Measurements from ENCODE around the gene RNF20. TPM values are rescaled to one million over a fixed set of nuclear protein-coding genes. Genes with fewer than 3 reads are reported as not detected.
A peak's percentile ranks its signal among the peaks of the same experiment; 100 is the strongest.

The RNF20 gene
- total RNA-seq (2014; rRNA removed; shearing (Covaris generic)) = 31.7 and 37.1 TPM in 2 replicates

- peak within 1 kb of the TSS; percentile 51 for H3K4me3 ChIP-seq
- no peaks in the 10 kb centered on the region for H3K9me3 ChIP-seq (replicated peaks)
- peaks cover 31% of the 10 kb centered on the region for H3K36me3 ChIP-seq
- H3K4me1 ChIP-seq (replicated peaks) = peaks cover 23% of the 10 kb centered on the region
- peak; percentile 99 for DNase-seq (ENCODE audit: low read depth in 1 of 2, low spot score in 2 of 2)
- no peaks in the 10 kb centered on the region for H3K27me3 ChIP-seq (replicated peaks)
- peak within 1 kb of the TSS; percentile 93 for H3K27ac ChIP-seq
These were observed at the start of gene RNF20 for GRCh38 chr9:101533334-101534204. TSS of gene RNF20 (plus strand) at chr9:101533853. CDS start at chr9:101535424, 1,571 bp downstream.

GRCh38 chr9:101484046-101484445 lies 49.6 kb upstream of the RNF20 start:
- no peak overlapping the region for H3K4me3 ChIP-seq
- no peak overlapping the region for H3K27ac ChIP-seq
- no peaks in the 10 kb centered on the region for H3K9me3 ChIP-seq (replicated peaks)
- peaks cover 30% of the 10 kb centered on the region for H3K4me1 ChIP-seq (replicated peaks)
- H3K27me3 ChIP-seq (replicated peaks) = no peaks in the 10 kb centered on the region
- H3K36me3 ChIP-seq = peaks cover 8% of the 10 kb centered on the region; the same call in 1 of the 2 replicates
- no peak for DNase-seq (ENCODE audit: low read depth in 1 of 2, low spot score in 2 of 2)

- DNase-seq (ENCODE audit: low read depth in 1 of 2, low spot score in 2 of 2) = no peak
- Histone ChIP-seq H3K4me1 (replicated peaks) (peaks cover 27% of the 10 kb centered on the region), H3K9me3 (replicated peaks) (no peaks in the 10 kb centered on the region), H3K4me3 (peak overlapping the region; percentile 60), H3K36me3 (peaks cover 8% of the 10 kb centered on the region; the same call in 1 of the 2 replicates), H3K27ac (peak overlapping the region; percentile 63), H3K27me3 (replicated peaks) (no peaks in the 10 kb centered on the region)
These were observed 47.5 kb upstream of the RNF20 start for GRCh38 chr9:101485924-101486692.

GRCh38 chr9:101486693-101487442 lies 46.8 kb upstream of the RNF20 start:
- Histone ChIP-seq H3K4me3 (peak overlapping the region; percentile 60), H3K27me3 (replicated peaks) (no peaks in the 10 kb centered on the region), H3K9me3 (replicated peaks) (no peaks in the 10 kb centered on the region), H3K4me1 (replicated peaks) (peaks cover 19% of the 10 kb centered on the region), H3K27ac (peak overlapping the region; percentile 63), H3K36me3 (peaks cover 8% of the 10 kb centered on the region; the same call in 1 of the 2 replicates)
- DNase-seq (ENCODE audit: low read depth in 1 of 2, low spot score in 2 of 2) = peak; percentile 65 to 79

GRCh38 chr9:101487443-101487840 lies 46.2 kb upstream of the RNF20 start:
- H3K27me3 ChIP-seq (replicated peaks) = no peaks in the 10 kb centered on the region
- DNase-seq (ENCODE audit: low read depth in 1 of 2, low spot score in 2 of 2) = no peak
- peak overlapping the region; percentile 60 for H3K4me3 ChIP-seq
- no peaks in the 10 kb centered on the region for H3K9me3 ChIP-seq (replicated peaks)
- peaks cover 8% of the 10 kb centered on the region; the same call in 1 of the 2 replicates for H3K36me3 ChIP-seq
- peak overlapping the region; percentile 63 for H3K27ac ChIP-seq
- peaks cover 17% of the 10 kb centered on the region for H3K4me1 ChIP-seq (replicated peaks)

GRCh38 chr9:101495810-101496209 lies 37.8 kb upstream of the RNF20 start:
- peak in 1 of 2 experiments; percentile 66 for DNase-seq (ENCODE audit: low read depth in 1 of 2, low spot score in 2 of 2)
- Histone ChIP-seq H3K36me3 (no peaks in the 10 kb centered on the region), H3K9me3 (replicated peaks) (no peaks in the 10 kb centered on the region), H3K27ac (peak overlapping the region; percentile 83), H3K27me3 (replicated peaks) (no peaks in the 10 kb centered on the region), H3K4me3 (no peak overlapping the region), H3K4me1 (replicated peaks) (peaks cover 9% of the 10 kb centered on the region)

- Histone ChIP-seq H3K4me3 (no peak overlapping the region), H3K27ac (no peak overlapping the region), H3K36me3 (no peaks in the 10 kb centered on the region), H3K9me3 (replicated peaks) (no peaks in the 10 kb centered on the region), H3K27me3 (replicated peaks) (no peaks in the 10 kb centered on the region), H3K4me1 (replicated peaks) (peaks cover 9% of the 10 kb centered on the region)
- no peak for DNase-seq (ENCODE audit: low read depth in 1 of 2, low spot score in 2 of 2)
These were observed 35.3 kb upstream of the RNF20 start for GRCh38 chr9:101498323-101498722.

GRCh38 chr9:101504188-101504587 lies 29.5 kb upstream of the RNF20 start:
- Histone ChIP-seq H3K27me3 (replicated peaks) (no peaks in the 10 kb centered on the region), H3K4me1 (replicated peaks) (peaks cover 16% of the 10 kb centered on the region), H3K4me3 (no peak overlapping the region), H3K9me3 (replicated peaks) (no peaks in the 10 kb centered on the region), H3K27ac (no peak overlapping the region), H3K36me3 (no peaks in the 10 kb centered on the region)
- no peak for DNase-seq (ENCODE audit: low read depth in 1 of 2, low spot score in 2 of 2)

- no peak for DNase-seq (ENCODE audit: low read depth in 1 of 2, low spot score in 2 of 2)
- H3K27ac ChIP-seq = no peak overlapping the region
- no peak overlapping the region for H3K4me3 ChIP-seq
These were observed 25.4 kb upstream of the RNF20 start for GRCh38 chr9:101508211-101508610.

GRCh38 chr9:101509572-101509971 lies 24.1 kb upstream of the RNF20 start:
- no peak for DNase-seq (ENCODE audit: low read depth in 1 of 2, low spot score in 2 of 2)

More at GRCh38 chr9:101508211-101508610, 25.4 kb upstream of the RNF20 start:
- no peaks in the 10 kb centered on the region for H3K36me3 ChIP-seq
- H3K9me3 ChIP-seq (replicated peaks) = no peaks in the 10 kb centered on the region
- no peaks in the 10 kb centered on the region for H3K27me3 ChIP-seq (replicated peaks)
- H3K4me1 ChIP-seq (replicated peaks) = peaks cover 31% of the 10 kb centered on the region

GRCh38 chr9:101510459-101510858 lies 23.2 kb upstream of the RNF20 start:
- no peak for DNase-seq (ENCODE audit: low read depth in 1 of 2, low spot score in 2 of 2)
- no peaks in the 10 kb centered on the region for H3K9me3 ChIP-seq (replicated peaks)
- H3K4me3 ChIP-seq = no peak overlapping the region
- no peaks in the 10 kb centered on the region for H3K36me3 ChIP-seq
- no peak overlapping the region for H3K27ac ChIP-seq
- H3K4me1 ChIP-seq (replicated peaks) = peaks cover 51% of the 10 kb centered on the region
- H3K27me3 ChIP-seq (replicated peaks) = no peaks in the 10 kb centered on the region

More at GRCh38 chr9:101509572-101509971, 24.1 kb upstream of the RNF20 start:
- Histone ChIP-seq H3K27ac (no peak overlapping the region), H3K4me1 (replicated peaks) (peaks cover 45% of the 10 kb centered on the region), H3K4me3 (no peak overlapping the region), H3K36me3 (no peaks in the 10 kb centered on the region), H3K9me3 (replicated peaks) (no peaks in the 10 kb centered on the region), H3K27me3 (replicated peaks) (no peaks in the 10 kb centered on the region)

- DNase-seq (ENCODE audit: low read depth in 1 of 2, low spot score in 2 of 2) = no peak
- Histone ChIP-seq H3K36me3 (no peaks in the 10 kb centered on the region), H3K4me3 (no peak overlapping the region), H3K9me3 (replicated peaks) (no peaks in the 10 kb centered on the region), H3K27ac (no peak overlapping the region), H3K27me3 (replicated peaks) (no peaks in the 10 kb centered on the region), H3K4me1 (replicated peaks) (peaks cover 51% of the 10 kb centered on the region)
These were observed 22.6 kb upstream of the RNF20 start for GRCh38 chr9:101511009-101511408.

- Histone ChIP-seq H3K9me3 (replicated peaks) (no peaks in the 10 kb centered on the region), H3K36me3 (no peaks in the 10 kb centered on the region), H3K27ac (no peak overlapping the region), H3K4me3 (no peak overlapping the region), H3K4me1 (replicated peaks) (peaks cover 51% of the 10 kb centered on the region), H3K27me3 (replicated peaks) (no peaks in the 10 kb centered on the region)
- DNase-seq (ENCODE audit: low read depth in 1 of 2, low spot score in 2 of 2) = no peak
These were observed 21.5 kb upstream of the RNF20 start for GRCh38 chr9:101512116-101512515.
